GM19467 (cell line): ENCODE measurements around the gene GPRIN1.

ENCODE experiments used
- ATAC-seq: cut with Tn5 transposase; IDR thresholded peaks from one replicate; pipeline ENCODE4 v1.9.1; 2021; ENCODE audit warnings: mild to moderate bottlenecking, moderate library complexity; ENCODE audit not compliant: unreplicated experiment

Gene GPRIN1

DNA sequence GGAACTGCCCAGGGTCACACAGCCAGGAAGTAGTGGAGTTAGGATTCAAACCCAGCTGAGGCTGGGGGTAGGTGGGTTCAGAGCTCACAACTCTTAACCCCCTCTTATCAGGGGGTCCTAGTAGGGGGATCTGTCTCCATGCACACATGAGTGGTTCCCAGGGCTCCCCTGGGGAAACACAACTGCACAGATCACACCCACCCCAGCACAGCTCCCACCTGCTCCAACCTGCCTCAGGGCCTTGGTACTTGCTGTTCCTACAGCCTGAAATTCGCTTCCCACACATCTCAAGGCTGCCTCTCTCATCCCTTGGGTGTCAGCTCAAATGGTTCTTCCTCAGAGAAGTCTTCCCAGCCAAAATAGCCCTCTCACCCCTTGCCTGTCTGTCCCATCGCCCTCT lies 15.6 kb upstream of the GPRIN1 start:
- no peak for ATAC-seq

DNA sequence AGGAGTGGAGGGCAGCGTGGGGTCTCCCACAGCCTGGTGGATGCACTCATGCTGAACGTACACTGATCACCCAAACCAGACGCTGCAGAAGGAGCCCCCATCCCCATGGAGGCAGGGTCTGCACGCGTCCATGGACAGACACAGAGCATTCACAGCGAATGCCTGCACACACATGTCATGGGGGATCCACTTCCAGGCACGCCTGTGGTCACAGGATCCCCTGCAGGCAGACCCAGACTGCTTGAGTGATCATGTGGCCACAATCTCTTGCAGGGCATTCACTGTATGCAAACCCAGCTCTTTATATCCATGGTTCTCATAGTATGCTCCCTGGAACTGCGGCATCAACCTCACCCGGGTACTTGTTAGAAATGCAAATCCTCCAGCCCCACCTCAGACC lies 15.0 kb upstream of the GPRIN1 start:
- ATAC-seq = no peak

DNA sequence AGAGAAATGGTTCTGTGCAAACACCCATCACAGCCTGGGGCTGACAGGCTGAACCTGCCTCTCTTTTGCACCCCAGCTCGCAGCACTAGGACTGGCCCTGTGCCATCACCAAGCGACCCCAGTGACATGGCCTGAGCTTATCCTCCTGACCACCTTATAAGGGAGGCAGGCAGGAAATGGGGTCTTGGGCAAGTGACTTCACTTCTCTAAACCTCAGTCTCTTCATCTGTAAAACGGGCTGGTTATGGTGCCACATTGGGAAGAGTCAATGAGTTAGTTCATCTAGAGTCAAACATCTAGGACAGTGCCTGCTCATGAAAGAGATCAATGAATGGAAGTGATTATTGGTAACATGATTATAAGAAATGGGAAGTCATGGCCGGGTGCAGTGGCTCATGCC lies 14.2 kb upstream of the GPRIN1 start:
- ATAC-seq = no peak

DNA sequence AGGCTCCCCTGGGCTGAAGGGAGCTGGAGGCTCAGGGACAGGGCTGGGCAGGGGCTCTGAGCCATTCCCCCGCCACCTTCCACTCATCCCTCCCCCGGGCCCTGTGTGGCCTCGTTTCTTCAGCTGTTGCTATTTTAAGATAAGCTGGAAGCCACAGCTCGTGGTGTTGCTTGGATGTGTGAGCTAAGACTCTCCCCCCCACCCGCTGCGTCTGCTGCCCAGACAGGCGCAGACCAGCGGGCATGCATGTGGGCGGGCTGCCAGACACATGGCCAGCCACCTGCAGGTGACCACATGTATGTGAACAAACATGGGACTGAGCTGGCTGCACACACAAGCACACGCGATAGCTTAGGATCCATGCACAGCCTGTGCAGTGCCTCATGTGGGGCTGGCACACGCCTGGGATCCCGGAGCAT lies 11.7 kb upstream of the GPRIN1 start:
- no peak for ATAC-seq

DNA sequence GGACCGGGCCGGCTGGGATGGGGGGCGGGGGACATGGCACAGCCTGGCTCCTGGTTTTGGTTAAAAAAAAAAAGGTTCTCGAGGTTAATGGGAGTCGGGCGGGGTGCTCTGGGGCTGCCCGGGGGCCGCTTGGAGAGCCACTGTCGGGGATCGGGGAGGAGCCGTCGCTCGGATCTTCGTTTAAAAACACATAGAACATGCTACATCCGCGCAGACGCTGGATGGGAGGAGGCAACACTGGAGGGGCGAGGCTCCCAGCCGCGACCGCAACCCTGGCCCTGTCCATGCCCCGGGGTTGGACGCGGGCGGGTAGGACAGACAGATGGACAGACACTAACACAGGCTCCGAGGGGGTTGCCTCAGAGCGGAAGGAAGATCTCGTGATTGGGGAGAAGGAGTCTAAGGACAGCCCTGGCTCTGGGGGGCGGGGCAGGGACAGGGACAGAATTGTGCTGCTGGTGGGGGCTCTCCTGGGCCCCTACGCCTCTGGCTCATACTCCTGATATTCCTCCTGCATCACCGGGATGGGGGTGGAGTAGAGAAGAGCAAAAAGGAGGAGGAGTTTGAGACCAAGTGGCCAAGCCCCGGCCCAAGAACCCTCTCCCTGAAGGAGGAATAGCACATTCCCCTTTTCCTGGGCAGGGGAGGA lies 10.5 kb upstream of the GPRIN1 start:
- ATAC-seq = no peak

DNA sequence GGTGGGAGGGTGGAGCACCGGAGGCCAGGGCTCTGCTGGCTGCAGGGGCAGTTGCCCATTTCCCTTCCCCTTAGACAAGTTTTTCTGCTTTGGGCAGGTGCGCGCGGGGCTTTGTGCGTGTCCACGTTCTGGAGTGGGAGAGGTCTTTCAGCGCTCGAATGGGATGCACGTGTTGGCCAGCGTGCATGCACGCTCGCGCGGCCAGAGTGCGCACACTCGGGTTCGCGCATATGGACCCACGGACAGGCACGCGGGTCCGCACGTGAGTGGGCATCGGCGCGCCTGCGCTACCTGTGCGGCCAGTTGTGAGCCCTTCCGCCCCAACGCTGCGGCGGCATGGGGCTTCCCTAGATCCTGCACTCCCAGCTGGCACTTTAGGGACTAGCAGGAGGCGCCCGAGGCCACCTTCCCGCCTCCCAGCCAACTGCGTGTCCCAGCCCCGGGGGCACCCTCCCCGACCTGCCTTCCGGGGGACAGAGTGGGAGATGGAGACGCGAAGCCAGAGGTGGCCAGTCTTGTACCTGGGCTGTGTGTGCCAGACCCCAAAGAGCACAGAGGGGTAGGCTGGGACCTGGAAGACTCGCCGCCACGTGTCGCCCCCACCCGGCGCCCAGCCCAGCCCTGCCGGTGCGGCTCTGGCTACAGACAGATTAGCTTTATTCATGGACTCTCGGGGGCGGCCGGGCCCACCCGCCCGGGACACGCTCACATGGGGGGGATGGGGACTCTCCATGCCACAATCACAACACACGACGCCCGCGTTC lies 9.8 kb upstream of the GPRIN1 start:
- no peak for ATAC-seq

DNA sequence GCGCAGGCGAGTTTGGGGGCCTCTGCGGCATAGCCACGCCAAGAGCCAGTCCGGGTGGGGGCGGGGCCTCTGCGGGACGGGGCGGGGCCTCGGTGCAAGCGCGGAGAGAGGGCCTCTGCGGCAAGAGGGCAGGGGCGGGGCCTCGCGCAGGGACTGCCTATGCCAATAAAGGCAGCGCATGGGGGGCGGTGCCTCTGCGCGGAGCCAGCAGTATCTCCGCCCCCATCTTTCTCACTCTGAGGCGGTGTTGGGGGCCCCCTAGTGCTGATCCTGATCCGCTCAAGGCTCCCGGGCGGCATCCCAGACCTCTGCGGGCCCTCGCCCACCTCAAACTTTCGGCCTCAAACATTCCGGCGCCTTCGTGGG lies 9.2 kb upstream of the GPRIN1 start:
- peak; percentile 61 for ATAC-seq

DNA sequence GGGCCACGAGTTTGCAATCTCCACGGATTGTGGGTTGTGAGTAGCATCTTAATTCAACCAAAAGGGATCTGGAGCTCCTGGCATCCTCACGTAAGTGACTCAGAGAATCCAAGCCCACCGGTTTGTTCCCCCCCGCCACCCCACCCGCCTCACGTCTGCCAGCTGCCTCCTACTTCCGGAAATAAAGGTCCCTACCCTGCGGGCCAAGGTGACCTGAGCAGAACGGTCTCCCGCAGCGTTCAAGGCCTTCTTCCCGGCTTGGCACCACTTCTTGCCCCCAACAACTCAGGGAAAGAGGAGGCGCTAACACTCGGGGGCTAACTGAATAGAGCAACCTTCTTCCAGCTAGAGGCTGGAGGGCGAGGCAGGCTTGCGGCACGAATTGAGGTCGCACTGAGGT lies 8.8 kb upstream of the GPRIN1 start:
- ATAC-seq = no peak

DNA sequence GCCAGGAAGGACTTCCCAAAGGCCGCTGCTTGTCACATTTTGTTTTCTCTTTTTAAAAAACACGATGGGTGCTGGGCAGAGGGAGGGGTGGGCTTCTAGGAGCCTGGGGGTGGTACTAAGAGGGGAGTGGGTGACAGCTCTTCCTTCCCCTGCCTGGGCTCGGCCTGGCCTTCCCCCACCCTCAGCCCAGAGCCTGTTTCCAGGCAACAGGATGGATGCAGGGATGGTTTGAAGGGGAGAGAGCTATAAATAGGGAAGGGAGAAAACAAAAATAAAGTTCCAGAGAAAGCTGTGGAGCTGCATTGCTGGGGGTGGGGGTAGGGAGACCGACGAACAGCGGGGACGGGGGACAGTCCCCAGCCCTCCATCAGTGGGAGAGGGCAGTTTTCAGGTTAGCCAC lies 6.6 kb upstream of the GPRIN1 start:
- ATAC-seq = no peak

DNA sequence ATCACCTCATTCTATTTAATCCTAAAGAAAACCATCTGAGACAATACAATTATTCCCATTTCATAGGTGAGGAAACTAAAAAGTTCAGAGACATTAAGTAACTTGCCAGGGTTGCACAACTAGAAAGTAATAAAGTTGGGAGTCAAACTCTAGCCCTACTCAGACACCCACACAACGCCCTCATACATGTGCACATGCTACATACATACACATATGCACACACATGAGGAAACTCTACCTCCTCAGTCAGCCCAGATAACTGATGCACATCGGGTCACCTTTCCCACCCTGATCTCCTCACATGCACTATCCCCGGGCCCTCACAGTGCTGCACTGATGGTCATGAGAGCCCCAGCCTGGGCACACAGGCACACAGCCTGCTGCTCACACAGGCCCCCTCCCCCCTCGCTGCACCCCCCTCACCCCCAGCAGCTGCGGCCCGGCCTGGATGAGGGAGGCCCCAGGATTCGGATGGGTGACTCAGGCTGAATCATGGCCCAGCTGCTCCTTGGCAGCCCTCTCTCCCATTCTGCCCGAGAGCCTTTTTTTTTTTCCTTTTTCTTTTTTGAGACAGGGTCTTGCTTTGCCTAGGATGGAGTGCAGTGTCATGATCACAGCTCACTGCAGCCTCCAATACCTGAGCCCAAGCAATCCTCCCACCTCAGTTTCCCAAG lies 5.0 kb upstream of the GPRIN1 start:
- ATAC-seq = no peak

DNA sequence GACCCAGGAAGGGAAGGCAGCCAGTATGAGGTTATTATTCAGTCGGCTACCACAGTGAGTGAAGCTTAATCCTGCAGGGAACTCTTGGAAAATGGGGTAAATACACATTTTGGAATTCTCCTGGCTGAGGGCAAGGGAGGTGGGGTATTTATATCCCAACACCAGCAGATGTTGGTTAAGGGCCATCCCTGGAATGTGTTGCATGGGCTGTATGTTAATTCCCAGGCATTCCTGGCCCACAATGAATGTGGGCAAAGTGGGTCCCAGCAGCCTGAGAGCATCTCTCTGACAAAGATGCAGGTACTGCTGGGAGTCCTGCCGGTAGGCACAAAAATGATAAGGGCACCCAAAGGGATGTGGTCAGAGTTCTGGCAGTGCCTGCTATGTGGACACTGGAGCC lies 2.9 kb upstream of the GPRIN1 start:
- ATAC-seq = no peak

DNA sequence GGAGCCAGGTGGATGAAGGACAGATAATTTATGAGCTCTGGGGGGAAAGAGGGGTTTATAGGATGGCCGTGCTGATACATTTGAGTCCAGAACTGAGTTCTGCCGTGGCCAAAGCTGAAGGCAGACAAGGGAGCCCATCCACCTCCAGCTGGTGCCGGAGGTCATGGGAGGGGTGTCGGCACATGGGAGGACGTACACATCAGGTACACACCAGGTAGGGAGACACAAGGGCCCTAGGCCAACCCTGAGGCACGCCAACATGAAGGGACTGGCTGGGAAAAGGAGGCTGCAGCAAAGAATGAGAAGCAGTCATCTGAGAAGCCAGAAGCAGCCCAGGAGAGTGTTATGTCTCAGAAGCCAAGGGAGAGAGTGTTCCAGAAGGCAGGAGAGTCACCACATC lies 2.1 kb upstream of the GPRIN1 start:
- ATAC-seq = no peak

DNA sequence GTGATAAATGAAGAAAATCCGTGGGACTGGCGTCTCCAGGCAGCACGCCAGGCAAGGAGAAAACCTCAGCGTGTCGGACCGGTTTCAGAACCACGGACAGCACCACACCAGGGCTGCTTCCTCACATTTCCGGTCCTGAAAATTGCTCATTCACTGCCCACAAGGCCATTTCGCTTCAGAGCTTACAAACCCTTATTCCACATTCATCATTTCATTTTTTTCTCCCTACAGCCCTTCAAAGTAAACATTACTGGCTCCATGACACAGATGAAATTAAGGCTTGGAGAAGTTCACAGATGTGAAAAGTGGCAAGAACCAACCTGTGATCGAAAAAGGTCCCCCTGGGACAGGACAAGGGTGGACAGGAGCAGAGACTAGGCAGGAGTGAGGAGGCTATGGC lies 1.5 kb upstream of the GPRIN1 start:
- no peak for ATAC-seq

DNA sequence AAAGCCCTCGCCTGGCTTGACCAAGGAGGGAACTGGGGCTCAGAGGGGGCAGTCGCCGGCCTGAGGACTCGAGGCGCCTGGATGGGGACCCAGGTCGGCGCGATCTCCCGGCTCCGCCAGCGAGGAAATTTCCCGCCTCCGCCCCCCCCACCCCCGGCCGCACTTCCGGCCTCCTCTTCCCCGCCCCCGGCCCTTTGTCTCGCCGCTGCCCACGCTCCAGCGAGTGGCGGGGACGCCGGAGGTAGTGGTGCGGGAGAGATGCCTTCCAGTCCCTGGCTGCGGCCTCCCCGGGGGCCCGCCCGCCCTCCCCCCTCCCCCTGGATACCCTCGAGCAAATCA lies 448 bp upstream of the GPRIN1 start:
- ATAC-seq = peak; percentile 2

DNA sequence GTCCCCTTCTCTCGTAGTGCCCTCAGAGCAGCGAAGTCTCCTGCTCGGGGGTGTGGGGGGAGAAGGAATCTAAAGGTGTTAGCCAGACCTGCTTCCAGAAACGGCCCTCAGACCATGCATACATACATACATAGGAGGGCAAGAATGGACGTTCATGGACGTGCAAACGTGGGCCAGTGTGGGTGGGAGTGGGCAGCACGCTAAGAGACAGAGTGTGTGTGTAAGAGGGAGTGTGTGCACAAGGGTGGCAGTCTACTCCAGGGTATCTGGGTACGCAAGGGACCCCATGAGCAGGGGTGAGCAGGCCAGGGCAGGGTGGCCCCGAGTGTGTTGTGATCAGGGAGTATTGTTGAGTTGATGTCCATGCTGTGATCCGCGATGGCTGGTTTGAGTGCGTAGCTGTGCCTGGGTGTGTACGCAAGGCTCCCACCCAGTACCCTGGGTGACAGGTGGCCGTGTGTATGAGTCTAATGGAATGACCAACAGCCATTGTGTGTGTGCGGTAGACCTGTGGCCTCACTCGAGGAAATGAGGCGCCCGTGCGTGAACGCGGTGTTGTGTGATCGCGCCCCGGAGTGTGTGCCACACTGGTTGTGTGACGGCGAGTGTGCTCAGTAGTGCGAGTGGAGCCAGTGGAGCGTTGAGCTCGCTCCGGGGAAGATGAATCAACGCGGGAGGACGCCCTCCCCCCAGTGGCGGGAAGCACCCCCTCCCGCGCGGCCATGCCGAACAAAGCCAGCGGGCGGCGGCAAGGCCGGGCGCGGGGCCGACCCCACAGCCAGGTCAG lies 826 bp downstream of the GPRIN1 start:
- ATAC-seq = peak; percentile 36

DNA sequence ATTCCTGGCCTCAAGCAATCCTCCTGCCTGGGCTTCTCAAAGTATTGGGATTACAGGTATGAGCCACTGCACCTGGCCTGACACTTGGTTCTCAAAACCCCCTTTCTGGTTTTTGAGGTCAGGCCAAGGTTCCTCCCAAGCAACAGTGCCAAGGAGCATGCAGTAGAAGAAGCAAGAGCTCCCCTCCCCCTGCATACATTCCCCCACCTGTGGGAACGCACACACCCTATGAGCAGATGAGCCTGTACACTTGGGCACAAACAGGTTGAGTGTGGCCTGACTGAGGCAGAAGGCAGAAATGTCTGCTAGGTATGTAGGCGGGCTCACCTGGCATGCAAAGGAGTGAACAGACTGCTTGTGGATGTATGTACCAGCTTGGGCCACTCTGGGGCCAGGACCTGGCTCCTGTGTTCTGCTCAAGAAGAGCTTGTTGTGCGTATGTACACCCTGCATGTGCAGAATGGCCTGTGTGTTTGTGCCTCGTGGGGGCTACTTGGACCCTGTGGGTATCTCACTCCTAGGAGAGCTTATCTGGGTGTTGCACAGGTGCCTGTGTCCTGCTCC lies 1.7 kb downstream of the GPRIN1 start:
- no peak for ATAC-seq

DNA sequence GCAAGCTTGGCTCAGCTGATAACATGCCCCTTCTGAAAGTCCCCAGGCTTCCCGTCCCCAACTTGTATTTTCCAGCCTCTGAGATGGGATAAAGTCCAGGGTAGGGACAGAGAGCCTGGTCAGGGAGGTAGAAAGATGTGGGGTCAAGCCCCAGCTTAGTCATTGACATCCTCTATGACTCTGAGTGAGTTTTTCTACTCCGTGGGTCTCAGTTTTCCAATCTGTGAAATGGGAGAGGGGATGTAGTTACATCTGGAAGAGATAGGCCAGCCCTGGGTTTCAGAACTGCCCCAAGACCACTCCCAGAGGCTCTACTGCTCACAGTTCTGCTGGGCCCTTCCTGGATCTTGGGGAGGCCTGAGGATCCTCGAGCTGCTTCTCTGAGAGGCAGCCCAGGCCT lies 3.1 kb downstream of the GPRIN1 start:
- no peak for ATAC-seq

DNA sequence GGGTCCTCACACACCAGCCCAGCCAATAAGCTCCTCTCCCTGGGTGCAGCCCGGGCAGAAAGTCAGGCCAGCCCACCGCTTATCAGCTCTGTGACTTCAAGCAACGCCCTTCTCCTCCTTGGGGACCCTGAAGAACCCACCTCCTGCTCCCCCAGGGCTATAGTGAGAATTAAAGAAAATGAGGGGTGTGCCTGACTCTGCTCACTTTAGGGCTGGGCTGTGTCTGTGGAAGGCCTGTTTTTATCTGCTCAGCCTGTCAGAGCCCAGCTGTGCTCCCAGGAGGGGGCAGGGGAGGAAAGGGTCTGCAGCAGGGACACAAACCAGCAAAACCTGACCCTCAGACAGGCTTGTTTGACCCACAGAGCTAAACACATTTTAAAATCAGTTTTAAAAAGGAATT lies 3.9 kb downstream of the GPRIN1 start:
- no peak for ATAC-seq

DNA sequence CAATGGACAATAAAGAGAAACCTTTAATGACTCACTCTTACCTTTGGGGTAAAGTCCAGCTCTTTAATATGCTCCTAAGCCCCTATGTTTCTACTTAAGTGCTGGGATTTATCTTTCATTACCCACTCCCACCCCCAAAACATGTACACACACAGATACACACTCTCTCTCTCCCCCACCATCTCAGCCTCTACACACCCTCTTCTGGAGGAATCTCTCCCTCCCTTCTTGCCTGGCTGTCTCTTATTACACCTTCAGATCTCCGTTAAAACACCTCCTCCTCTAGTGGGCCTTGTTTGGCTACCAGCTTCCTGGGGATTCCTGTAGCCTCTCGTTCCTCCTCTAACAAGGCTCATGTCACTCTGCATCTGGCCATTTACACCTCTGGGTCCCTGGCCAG lies 6.9 kb downstream of the GPRIN1 start:
- ATAC-seq = no peak

DNA sequence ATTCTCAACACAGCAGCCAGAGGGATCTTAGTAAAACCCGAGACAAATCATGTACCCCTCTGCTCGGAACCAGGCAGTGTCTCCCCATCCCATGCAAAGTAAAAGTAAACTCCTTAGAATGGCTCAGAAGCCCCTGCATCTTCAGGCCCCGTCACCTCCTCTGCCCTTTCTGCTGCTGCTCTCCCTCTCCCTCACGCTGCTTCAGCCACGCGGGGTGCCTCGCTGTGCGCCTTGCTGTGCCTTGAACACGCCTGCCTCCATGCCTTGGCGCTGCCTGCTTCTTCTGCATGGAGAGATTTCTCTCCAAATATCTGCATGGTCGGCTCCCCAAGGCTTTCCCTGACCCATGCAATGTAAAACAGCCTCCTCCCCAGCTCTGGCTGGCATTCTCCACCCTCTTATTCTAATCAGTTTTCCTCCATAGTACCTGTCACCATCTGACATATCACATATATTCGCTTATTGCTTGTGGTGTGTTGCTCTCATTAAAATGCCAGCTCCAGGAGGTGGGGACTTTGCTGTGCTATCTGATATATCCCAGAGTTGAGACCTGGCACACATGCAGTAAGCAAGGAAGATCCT lies 8.0 kb downstream of the GPRIN1 start:
- no peak for ATAC-seq
